SK-N-MC (cell line): Measurements from ENCODE around the gene RRM2.

Experiments
- EZH2 ChIP-seq: fragments of 200-600 bp; sonication (generic); IDR thresholded peaks from one replicate; pipeline ENCODE4 v1.6.1; 2017; ENCODE audit warnings: antibody characterized with exemption
- POLR2AphosphoS5 ChIP-seq: IDR thresholded peaks from 2 replicates; pipeline ENCODE4 v1.6.1; 2012; ENCODE audit warnings: mild to moderate bottlenecking, low read depth, low read length, borderline replicate concordance

DNA sequence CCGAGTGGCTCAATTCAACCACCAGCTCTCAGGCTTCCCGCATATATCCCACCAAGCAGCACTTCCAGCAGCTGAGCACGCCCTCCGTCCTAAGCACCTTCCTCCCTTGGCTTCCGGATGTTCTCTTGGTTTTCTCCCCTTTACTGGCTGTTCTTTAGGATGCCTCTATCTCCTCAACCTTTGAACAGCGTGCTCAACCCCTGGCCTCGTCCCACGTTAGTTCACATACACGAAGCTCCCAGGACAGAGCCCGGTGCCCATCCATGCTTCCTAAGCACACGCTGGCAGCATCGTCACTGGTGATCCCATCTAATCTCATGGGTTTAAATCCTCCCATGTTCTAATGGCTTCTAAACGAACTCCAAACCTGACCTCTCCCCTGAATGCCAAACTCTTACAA, 46.0 kb upstream of the RRM2 start:
- TF ChIP-seq POLR2AphosphoS5 (no peak), EZH2 (no peak)
